HL-60 (cell line): Measurements from ENCODE around the gene SYT10.

Experiments used
- DNase-seq, 2 experiments: peaks; one replicate each; pipeline ENCODE4 v3.0.0-alpha.2; 2010 to 2020; ENCODE audit warnings: low read depth in 1 of 2, low spot score in 1 of 2
- H3K27ac ChIP-seq: fragments of 250-450 bp; sonication (Bioruptor Pico); replicated peaks from 2 replicates; pipeline ENCODE4 v1.5.1; 2020; ENCODE audit warnings: mild to moderate bottlenecking, moderate library complexity
- H3K27me3 ChIP-seq: fragments of 250-450 bp; sonication (Bioruptor Pico); 2 replicates; pipeline ENCODE4 v1.5.1; 2021; ENCODE audit warnings: mild to moderate bottlenecking, moderate library complexity; ENCODE audit not compliant: insufficient read depth, poor library complexity, severe bottlenecking
- H3K4me3 ChIP-seq: replicated peaks from 2 replicates; pipeline ENCODE4 v1.5.1; 2011; ENCODE audit warnings: mild to moderate bottlenecking, control low read depth, low read length; ENCODE audit not compliant: insufficient read depth
- GABPA ChIP-seq: IDR thresholded peaks from 2 replicates; pipeline ENCODE4 v1.6.1; 2012; ENCODE audit warnings: low read depth
- POLR2AphosphoS5 ChIP-seq: IDR thresholded peaks from 2 replicates; pipeline ENCODE4 v1.6.1; 2012; ENCODE audit warnings: low read depth
- SPI1 ChIP-seq: IDR thresholded peaks from 2 replicates; pipeline ENCODE4 v1.6.1; 2012; ENCODE audit warnings: low read depth, mild to moderate bottlenecking, borderline replicate concordance
- long read RNA-seq: library from polyadenylated mRNA; unstranded; transcript quantifications from one replicate; pipeline ENCODE4 v2.0.0, GENCODE V29; 2020
- TF ChIP-seq, protein P1 (sequence below): IDR thresholded peaks from one replicate; pipeline ENCODE4 v1.5.1; 2011; ENCODE audit warnings: low read length, control low read depth, inconsistent platforms; ENCODE audit not compliant: insufficient read depth
- TF ChIP-seq, protein P2 (sequence below): IDR thresholded peaks from 2 replicates; pipeline ENCODE4 v1.6.1; 2012; ENCODE audit warnings: low read depth; ENCODE audit not compliant: insufficient replicate concordance

The SYT10 gene, protein sequence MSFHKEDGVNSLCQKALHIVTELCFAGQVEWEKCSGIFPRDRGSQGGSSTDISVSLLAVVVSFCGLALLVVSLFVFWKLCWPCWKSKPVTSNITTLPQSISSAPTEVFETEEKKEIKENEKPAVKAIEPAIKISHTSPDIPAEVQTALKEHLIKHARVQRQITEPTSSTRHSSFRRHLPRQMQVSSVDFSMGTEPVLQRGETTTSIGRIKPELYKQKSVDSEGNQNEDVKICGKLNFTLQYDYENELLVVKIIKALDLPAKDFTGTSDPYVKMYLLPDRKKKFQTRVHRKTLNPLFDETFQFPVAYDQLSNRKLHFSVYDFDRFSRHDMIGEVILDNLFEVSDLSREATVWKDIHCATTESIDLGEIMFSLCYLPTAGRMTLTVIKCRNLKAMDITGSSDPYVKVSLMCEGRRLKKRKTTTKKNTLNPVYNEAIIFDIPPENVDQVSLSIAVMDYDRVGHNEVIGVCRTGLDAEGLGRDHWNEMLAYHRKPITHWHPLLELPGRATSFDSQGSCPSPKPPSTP
- long read RNA-seq, result 0 reads

DNA sequence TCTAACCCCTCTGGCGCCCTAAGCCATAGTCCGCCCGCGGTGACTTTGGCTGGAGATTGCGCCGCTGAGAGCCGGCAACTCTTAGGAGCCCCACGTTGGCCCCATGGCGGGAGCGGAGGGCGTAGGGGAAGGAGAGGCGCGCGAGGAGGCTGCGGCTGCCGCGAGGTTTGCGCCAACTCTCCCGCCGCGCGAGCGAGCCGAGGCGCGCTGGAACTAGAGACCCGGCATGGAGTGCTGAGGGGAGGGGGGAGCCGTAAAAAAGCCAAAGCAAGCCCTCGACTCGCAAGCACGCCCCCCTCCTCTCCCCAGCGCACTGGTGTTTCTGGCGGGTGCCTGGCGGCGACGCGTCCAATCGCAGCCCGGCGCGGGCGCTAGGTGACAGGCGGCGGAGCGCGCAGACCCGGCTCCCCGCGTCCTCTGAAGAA, at the start of gene SYT10:
TSS of gene SYT10 (minus strand) at position 233 of the 425 bp plus-strand sequence. CDS start 297 bp downstream, outside the sequence.
- Histone ChIP-seq H3K27ac (no peak within 1 kb of the TSS), H3K27me3 (peaks cover 45% of the 10 kb centered on the region), H3K4me3 (peak within 1 kb of the TSS; percentile 41)
- DNase-seq, result no peak
- TF ChIP-seq POLR2AphosphoS5, result no peak
- no peak for TF ChIP-seq SPI1
- TF ChIP-seq, protein P1, sequence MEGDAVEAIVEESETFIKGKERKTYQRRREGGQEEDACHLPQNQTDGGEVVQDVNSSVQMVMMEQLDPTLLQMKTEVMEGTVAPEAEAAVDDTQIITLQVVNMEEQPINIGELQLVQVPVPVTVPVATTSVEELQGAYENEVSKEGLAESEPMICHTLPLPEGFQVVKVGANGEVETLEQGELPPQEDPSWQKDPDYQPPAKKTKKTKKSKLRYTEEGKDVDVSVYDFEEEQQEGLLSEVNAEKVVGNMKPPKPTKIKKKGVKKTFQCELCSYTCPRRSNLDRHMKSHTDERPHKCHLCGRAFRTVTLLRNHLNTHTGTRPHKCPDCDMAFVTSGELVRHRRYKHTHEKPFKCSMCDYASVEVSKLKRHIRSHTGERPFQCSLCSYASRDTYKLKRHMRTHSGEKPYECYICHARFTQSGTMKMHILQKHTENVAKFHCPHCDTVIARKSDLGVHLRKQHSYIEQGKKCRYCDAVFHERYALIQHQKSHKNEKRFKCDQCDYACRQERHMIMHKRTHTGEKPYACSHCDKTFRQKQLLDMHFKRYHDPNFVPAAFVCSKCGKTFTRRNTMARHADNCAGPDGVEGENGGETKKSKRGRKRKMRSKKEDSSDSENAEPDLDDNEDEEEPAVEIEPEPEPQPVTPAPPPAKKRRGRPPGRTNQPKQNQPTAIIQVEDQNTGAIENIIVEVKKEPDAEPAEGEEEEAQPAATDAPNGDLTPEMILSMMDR, result no peak
- no peak for TF ChIP-seq GABPA
- TF ChIP-seq, protein P2, sequence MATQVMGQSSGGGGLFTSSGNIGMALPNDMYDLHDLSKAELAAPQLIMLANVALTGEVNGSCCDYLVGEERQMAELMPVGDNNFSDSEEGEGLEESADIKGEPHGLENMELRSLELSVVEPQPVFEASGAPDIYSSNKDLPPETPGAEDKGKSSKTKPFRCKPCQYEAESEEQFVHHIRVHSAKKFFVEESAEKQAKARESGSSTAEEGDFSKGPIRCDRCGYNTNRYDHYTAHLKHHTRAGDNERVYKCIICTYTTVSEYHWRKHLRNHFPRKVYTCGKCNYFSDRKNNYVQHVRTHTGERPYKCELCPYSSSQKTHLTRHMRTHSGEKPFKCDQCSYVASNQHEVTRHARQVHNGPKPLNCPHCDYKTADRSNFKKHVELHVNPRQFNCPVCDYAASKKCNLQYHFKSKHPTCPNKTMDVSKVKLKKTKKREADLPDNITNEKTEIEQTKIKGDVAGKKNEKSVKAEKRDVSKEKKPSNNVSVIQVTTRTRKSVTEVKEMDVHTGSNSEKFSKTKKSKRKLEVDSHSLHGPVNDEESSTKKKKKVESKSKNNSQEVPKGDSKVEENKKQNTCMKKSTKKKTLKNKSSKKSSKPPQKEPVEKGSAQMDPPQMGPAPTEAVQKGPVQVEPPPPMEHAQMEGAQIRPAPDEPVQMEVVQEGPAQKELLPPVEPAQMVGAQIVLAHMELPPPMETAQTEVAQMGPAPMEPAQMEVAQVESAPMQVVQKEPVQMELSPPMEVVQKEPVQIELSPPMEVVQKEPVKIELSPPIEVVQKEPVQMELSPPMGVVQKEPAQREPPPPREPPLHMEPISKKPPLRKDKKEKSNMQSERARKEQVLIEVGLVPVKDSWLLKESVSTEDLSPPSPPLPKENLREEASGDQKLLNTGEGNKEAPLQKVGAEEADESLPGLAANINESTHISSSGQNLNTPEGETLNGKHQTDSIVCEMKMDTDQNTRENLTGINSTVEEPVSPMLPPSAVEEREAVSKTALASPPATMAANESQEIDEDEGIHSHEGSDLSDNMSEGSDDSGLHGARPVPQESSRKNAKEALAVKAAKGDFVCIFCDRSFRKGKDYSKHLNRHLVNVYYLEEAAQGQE, result no peak

DNA sequence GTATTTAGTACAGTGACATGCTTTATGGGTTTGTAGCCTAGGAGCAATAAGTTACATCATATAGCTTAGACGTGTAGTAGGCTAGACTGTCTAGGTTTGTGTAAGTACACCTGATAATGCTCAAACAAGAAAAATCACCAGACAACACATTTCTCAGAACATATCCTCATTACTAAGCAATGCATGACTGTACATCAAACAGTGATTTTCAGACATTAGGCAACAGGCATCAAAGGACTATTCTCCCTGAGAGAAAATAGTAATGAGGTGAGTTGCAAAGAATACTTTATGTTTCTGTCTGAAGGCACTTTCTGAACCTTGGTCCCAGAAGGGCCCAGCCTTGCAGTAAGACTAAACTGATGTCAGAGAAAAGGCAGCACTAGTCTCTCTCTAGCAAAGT, 48.4 kb upstream of the SYT10 start:
- no peak for DNase-seq
- Histone ChIP-seq H3K27me3 (no peaks in the 10 kb centered on the region), H3K27ac (no peak overlapping the region), H3K4me3 (no peak overlapping the region)
- TF ChIP-seq, protein P2, result no peak
- no peak for TF ChIP-seq POLR2AphosphoS5
- TF ChIP-seq, protein P1, result no peak
- TF ChIP-seq SPI1, result no peak
- TF ChIP-seq GABPA, result no peak

DNA sequence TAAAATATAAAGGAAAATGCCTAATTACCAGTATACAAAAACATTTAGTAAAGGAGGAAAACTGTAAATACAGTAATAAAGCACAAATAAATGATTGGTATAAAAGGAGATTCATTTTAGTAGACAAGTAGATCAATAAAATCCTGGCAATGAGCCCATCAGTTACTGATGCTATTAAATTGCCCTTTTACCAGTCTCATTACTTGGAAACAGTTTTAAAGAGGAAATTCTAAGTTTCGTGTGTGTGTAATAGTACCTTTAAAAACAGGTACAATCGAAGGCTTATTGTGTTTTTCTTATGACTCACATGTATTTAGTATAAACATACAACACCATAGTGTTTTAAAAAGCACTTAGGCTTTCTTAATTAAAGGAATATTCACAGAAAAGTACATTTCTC, 46.4 kb upstream of the SYT10 start:
- H3K27ac ChIP-seq, result no peak overlapping the region
- no peak for DNase-seq
- TF ChIP-seq SPI1, result no peak
- no peak for TF ChIP-seq GABPA
- TF ChIP-seq, protein P2, result no peak
- TF ChIP-seq, protein P1, result no peak
- TF ChIP-seq POLR2AphosphoS5, result no peak

More for the DNA sequence above, 46.4 kb upstream of the SYT10 start:
- H3K4me3 ChIP-seq, result no peak overlapping the region
- no peaks in the 10 kb centered on the region for H3K27me3 ChIP-seq
